OCI-LY3 (cell line): ENCODE data around the gene TRIM31.

ENCODE experiments used
- EZH2phosphoT487 ChIP-seq: fragments of 200-600 bp; shearing (Covaris generic); IDR thresholded peaks from 2 replicates; pipeline ENCODE4 v1.6.1; 2018; ENCODE audit warnings: antibody characterized with exemption, mixed run types, low read depth
- TF ChIP-seq, protein P1 (sequence below): fragments of 200-600, 300-600 bp; sonication (generic); IDR thresholded peaks from 2 replicates; pipeline ENCODE4 v1.5.1; 2014; ENCODE audit warnings: antibody characterized with exemption, low read length, low read depth

DNA sequence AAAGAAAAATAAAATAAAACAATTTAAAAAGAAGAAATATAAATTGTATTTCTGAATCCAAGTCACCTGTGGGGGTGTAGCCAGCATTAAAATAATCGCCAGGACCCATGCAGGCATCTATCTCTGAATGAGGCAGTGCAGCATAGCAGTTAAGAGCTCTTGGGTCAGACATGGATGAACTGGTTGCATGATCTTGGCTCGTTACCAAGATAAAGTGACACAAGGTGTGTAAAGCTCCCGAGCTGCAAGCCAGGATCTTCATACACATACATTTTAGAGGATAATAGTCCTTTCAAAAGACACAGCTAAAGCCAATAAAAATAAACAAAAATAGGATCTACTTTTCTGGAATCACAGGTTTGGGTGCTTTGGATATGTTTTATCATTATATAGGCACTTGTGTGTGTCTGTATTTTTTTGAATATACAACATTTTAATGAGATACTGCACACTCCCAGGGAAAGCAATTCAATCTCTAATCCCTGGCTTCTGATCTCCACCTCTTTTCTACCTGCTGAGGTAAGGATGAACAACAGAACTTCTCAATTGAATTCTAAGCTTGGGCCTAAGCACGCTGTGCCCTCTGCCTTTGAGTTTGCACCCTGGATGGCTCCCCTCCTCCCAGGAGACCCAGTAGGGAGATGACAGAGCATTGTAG is 39.3 kb upstream of the TRIM31 start:
- TF ChIP-seq, protein P1, sequence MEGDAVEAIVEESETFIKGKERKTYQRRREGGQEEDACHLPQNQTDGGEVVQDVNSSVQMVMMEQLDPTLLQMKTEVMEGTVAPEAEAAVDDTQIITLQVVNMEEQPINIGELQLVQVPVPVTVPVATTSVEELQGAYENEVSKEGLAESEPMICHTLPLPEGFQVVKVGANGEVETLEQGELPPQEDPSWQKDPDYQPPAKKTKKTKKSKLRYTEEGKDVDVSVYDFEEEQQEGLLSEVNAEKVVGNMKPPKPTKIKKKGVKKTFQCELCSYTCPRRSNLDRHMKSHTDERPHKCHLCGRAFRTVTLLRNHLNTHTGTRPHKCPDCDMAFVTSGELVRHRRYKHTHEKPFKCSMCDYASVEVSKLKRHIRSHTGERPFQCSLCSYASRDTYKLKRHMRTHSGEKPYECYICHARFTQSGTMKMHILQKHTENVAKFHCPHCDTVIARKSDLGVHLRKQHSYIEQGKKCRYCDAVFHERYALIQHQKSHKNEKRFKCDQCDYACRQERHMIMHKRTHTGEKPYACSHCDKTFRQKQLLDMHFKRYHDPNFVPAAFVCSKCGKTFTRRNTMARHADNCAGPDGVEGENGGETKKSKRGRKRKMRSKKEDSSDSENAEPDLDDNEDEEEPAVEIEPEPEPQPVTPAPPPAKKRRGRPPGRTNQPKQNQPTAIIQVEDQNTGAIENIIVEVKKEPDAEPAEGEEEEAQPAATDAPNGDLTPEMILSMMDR = no peak
- no peak for TF ChIP-seq EZH2phosphoT487
